Measurements from ENCODE around the gene MYO15B.

MYO15B gene

GRCh38 chr17:75658237-75658636 is 70.6 kb downstream of the MYO15B start:
- Histone ChIP-seq H3K36me3 (ENCODE audit: insufficient read depth, low read length) (peaks cover 33% of the 10 kb centered on the region), H3K9ac (ENCODE audit: low read depth, low read length) (no peak overlapping the region), H2AFZ (ENCODE audit: low read depth, low read length) (no peak overlapping the region), H4K20me1 (ENCODE audit: insufficient read depth, low read length) (no peaks in the 10 kb centered on the region), H3K27ac (ENCODE audit: low read length) (no peak overlapping the region), H3K27me3 (ENCODE audit: insufficient read depth, low read length, poor library complexity) (no peaks in the 10 kb centered on the region), H3K4me3 (ENCODE audit: low read depth in 1 of 2, low read length in 2 of 2) (no peak overlapping the region), H3K9me3 (ENCODE audit: insufficient read depth, low read length, severe bottlenecking) (no peaks in the 10 kb centered on the region), H3K4me2 (ENCODE audit: insufficient read depth, low read length) (no peak overlapping the region), H3K79me2 (ENCODE audit: insufficient read depth, low read length) (no peaks in the 10 kb centered on the region), H3K4me1 (ENCODE audit: insufficient read depth, low read length) (no peaks in the 10 kb centered on the region)
- ATAC-seq (ENCODE audit: insufficient read depth, low read depth) (no peak), DNase-seq (no peak)
- TF ChIP-seq EZH2 (IDR thresholded peaks at IDR 0.05; ENCODE audit: borderline replicate concordance, low read depth, low read length, severe bottlenecking) (no peak), CTCF (IDR thresholded peaks at IDR 0.05; ENCODE audit: borderline replicate concordance, extremely low read depth, low read length, poor library complexity, severe bottlenecking) (no peak)

GRCh38 chr17:75661531-75661930 is 73.9 kb downstream of the MYO15B start:
- ATAC-seq (ENCODE audit: insufficient read depth, low read depth) (no peak), DNase-seq (no peak)
- no peaks in the 10 kb centered on the region for H3K27me3 ChIP-seq (ENCODE audit: insufficient read depth, low read length, poor library complexity)
- no peak overlapping the region for H2AFZ ChIP-seq (ENCODE audit: low read depth, low read length)
- H3K9me3 ChIP-seq (ENCODE audit: insufficient read depth, low read length, severe bottlenecking) = no peaks in the 10 kb centered on the region
- H3K9ac ChIP-seq (ENCODE audit: low read depth, low read length) = no peak overlapping the region
- no peak overlapping the region for H3K4me3 ChIP-seq (ENCODE audit: low read depth in 1 of 2, low read length in 2 of 2)
- H3K27ac ChIP-seq (ENCODE audit: low read length) = no peak overlapping the region
- H4K20me1 ChIP-seq (ENCODE audit: insufficient read depth, low read length) = no peaks in the 10 kb centered on the region
- TF ChIP-seq EZH2 (IDR thresholded peaks at IDR 0.05; ENCODE audit: borderline replicate concordance, low read depth, low read length, severe bottlenecking) = no peak
- no peak for TF ChIP-seq CTCF (IDR thresholded peaks at IDR 0.05; ENCODE audit: borderline replicate concordance, extremely low read depth, low read length, poor library complexity, severe bottlenecking)
- peaks cover 14% of the 10 kb centered on the region for H3K4me1 ChIP-seq (ENCODE audit: insufficient read depth, low read length)
- H3K36me3 ChIP-seq (ENCODE audit: insufficient read depth, low read length) = peaks cover 35% of the 10 kb centered on the region
- H3K4me2 ChIP-seq (ENCODE audit: insufficient read depth, low read length) = no peak overlapping the region
- H3K79me2 ChIP-seq (ENCODE audit: insufficient read depth, low read length) = peaks cover 10% of the 10 kb centered on the region

- DNase-seq (no peak), ATAC-seq (ENCODE audit: insufficient read depth, low read depth) (no peak)
- TF ChIP-seq EZH2 (IDR thresholded peaks at IDR 0.05; ENCODE audit: borderline replicate concordance, low read depth, low read length, severe bottlenecking) (no peak), CTCF (IDR thresholded peaks at IDR 0.05; ENCODE audit: borderline replicate concordance, extremely low read depth, low read length, poor library complexity, severe bottlenecking) (no peak)
- no peak overlapping the region for H3K4me2 ChIP-seq (ENCODE audit: insufficient read depth, low read length)
- H3K27me3 ChIP-seq (ENCODE audit: insufficient read depth, low read length, poor library complexity) = no peaks in the 10 kb centered on the region
- H3K9ac ChIP-seq (ENCODE audit: low read depth, low read length) = no peak overlapping the region
- H3K4me3 ChIP-seq (ENCODE audit: low read depth in 1 of 2, low read length in 2 of 2) = no peak overlapping the region
- no peak overlapping the region for H3K27ac ChIP-seq (ENCODE audit: low read length)
- H3K9me3 ChIP-seq (ENCODE audit: insufficient read depth, low read length, severe bottlenecking) = no peaks in the 10 kb centered on the region
- H3K36me3 ChIP-seq (ENCODE audit: insufficient read depth, low read length) = peaks cover 29% of the 10 kb centered on the region
- peaks cover 19% of the 10 kb centered on the region for H3K79me2 ChIP-seq (ENCODE audit: insufficient read depth, low read length)
- H4K20me1 ChIP-seq (ENCODE audit: insufficient read depth, low read length) = no peaks in the 10 kb centered on the region
- peaks cover 14% of the 10 kb centered on the region for H3K4me1 ChIP-seq (ENCODE audit: insufficient read depth, low read length)
- no peak overlapping the region for H2AFZ ChIP-seq (ENCODE audit: low read depth, low read length)
Measured at GRCh38 chr17:75662511-75662910, 74.9 kb downstream of the MYO15B start.

GRCh38 chr17:75664099-75664549 is 76.5 kb downstream of the MYO15B start:
- Histone ChIP-seq H2AFZ (ENCODE audit: low read depth, low read length) (no peak overlapping the region), H3K4me1 (ENCODE audit: insufficient read depth, low read length) (peaks cover 29% of the 10 kb centered on the region), H3K4me2 (ENCODE audit: insufficient read depth, low read length) (no peak overlapping the region), H3K4me3 (ENCODE audit: low read depth in 1 of 2, low read length in 2 of 2) (no peak overlapping the region), H3K27ac (ENCODE audit: low read length) (no peak overlapping the region), H4K20me1 (ENCODE audit: insufficient read depth, low read length) (no peaks in the 10 kb centered on the region), H3K79me2 (ENCODE audit: insufficient read depth, low read length) (peaks cover 35% of the 10 kb centered on the region), H3K9ac (ENCODE audit: low read depth, low read length) (no peak overlapping the region), H3K36me3 (ENCODE audit: insufficient read depth, low read length) (peaks cover 37% of the 10 kb centered on the region), H3K9me3 (ENCODE audit: insufficient read depth, low read length, severe bottlenecking) (no peaks in the 10 kb centered on the region), H3K27me3 (ENCODE audit: insufficient read depth, low read length, poor library complexity) (no peaks in the 10 kb centered on the region)
- ATAC-seq (ENCODE audit: insufficient read depth, low read depth) = no peak
- DNase-seq = no peak
- TF ChIP-seq EZH2 (IDR thresholded peaks at IDR 0.05; ENCODE audit: borderline replicate concordance, low read depth, low read length, severe bottlenecking) (no peak), CTCF (IDR thresholded peaks at IDR 0.05; ENCODE audit: borderline replicate concordance, extremely low read depth, low read length, poor library complexity, severe bottlenecking) (no peak)
